Spleen (tissue), 11 donors: Measurements from ENCODE around the gene ST8SIA2. TPM values are rescaled to one million over a fixed set of nuclear protein-coding genes. Genes with fewer than 3 reads are reported as not detected.

Experiments used
- DNase-seq: peaks from one replicate; pipeline ENCODE4 v3.0.0-alpha.2; 2020
- H3K27ac ChIP-seq, 8 donors: fragments of 200-600 bp; sonication (generic) in 7 of 8; 1 replicate in 4 of 8; 2 replicates in 4 of 8; pipeline versions ENCODE4 v1.5.0 to v1.8.0; 2016 to 2021; ENCODE audit warnings: inconsistent platforms in 4 of 8, mild to moderate bottlenecking in 4 of 8, moderate library complexity in 1 of 8
- H3K27me3 ChIP-seq, 7 donors: fragments of 200-600 bp; sonication (generic) in 6 of 7; replicated peaks in 1 of 7; 1 replicate in 4 of 7; 2 replicates in 3 of 7; pipeline versions ENCODE4 v1.5.0 to v1.8.0; 2016 to 2021; ENCODE audit warnings: inconsistent platforms in 3 of 7, mild to moderate bottlenecking in 1 of 7
- H3K36me3 ChIP-seq, 6 donors: fragments of 200-600 bp; sonication (generic) in 5 of 6; 1 replicate in 4 of 6; 2 replicates in 2 of 6; pipeline versions ENCODE4 v1.5.0 to v1.8.0; 2016 to 2021; ENCODE audit warnings: inconsistent platforms in 2 of 6
- H3K4me1 ChIP-seq, 6 donors: fragments of 200-600 bp; sonication (generic) in 5 of 6; 1 replicate in 3 of 6; 2 replicates in 3 of 6; pipeline versions ENCODE4 v1.5.0 to v1.8.0; 2016 to 2021; ENCODE audit warnings: inconsistent platforms in 3 of 6
- H3K4me3 ChIP-seq, 8 donors: fragments of 200-600 bp; sonication (generic) in 7 of 8; 1 replicate in 4 of 8; 2 replicates in 4 of 8; pipeline versions ENCODE4 v1.5.0 to v1.8.0; 2016 to 2021; ENCODE audit warnings: inconsistent platforms in 4 of 8, mild to moderate bottlenecking in 4 of 8, moderate library complexity in 2 of 8
- H3K9me3 ChIP-seq, 8 donors: fragments of 200-600 bp; sonication (generic) in 7 of 8; 1 replicate in 4 of 8; 2 replicates in 4 of 8; pipeline versions ENCODE4 v1.5.0 to v1.8.0; 2016 to 2021; ENCODE audit warnings: inconsistent platforms in 4 of 8
- POLR2A ChIP-seq, 3 donors: fragments of 450-650 bp; IDR thresholded peaks; one replicate each; pipeline ENCODE4 v1.5.1; 2017; ENCODE audit warnings: antibody characterized with exemption in 3 of 3, mild to moderate bottlenecking in 1 of 3
- POLR2AphosphoS5 ChIP-seq, 3 donors: sonication (generic); formaldehyde crosslinking; IDR thresholded peaks; one replicate each; pipeline ENCODE4 v1.5.1; 2017; ENCODE audit warnings: antibody characterized with exemption in 3 of 3
- WGBS, 5 donors: extraction: QIAGEN DNeasy Blood & Tissue Kit in 3 of 5; methylation state at CpG; one replicate each; pipeline versions ENCODE4 v1.1.5 to v1.1.7; 2013 to 2018; 5-methylcytosine and 5-hydroxymethylcytosine counted together
- intact Hi-C: fragments of 100-400 bp; cut with DNase I; formaldehyde crosslinking; loops from one replicate; pipeline ENCODE4 v1.15.0; 2023; ENCODE audit warnings: low total_unique reads
- polyA plus RNA-seq, 3 donors: library from polyadenylated mRNA; stranded (reverse); fragments of 200-250 nt; gene quantifications; one replicate each; pipeline ENCODE4 v1.2.1, GENCODE V29; 2013
- total RNA-seq, 7 donors: library from RNA; depleted of rRNA in 3 of 7; stranded (reverse); fragments of >200 nt in 3 of 7; fragmentation: NEBNext Ultra II Directional in 4 of 7; extraction: Animal tissue kit (Norgen Biotek cat#: 25700) in 4 of 7; gene quantifications; one replicate each; pipeline versions ENCODE4 v1.1.0 to v1.2.1, GENCODE V29; 2016 to 2021
- TF ChIP-seq, protein P1 (sequence below), 11 experiments: fragments of 200-600 bp in 7 of 11; fragments of 450-650 bp in 4 of 11; sonication (generic) in 4 of 11; IDR thresholded peaks in 8 of 11; conservative IDR thresholded peaks in 3 of 11; 1 replicate in 7 of 11; 2 replicates in 4 of 11; pipeline versions ENCODE4 v1.4.0 to v1.8.0; 2016 to 2021; ENCODE audit warnings: antibody characterized with exemption in 11 of 11, inconsistent platforms in 4 of 11, mild to moderate bottlenecking in 1 of 11
- donor health status: healthy with polysubstance abuse.
- donor health status: DM: no; HTN: no; CAD: no; lungs with moderate emphysema.
- donor health status: DM: no; HTN: no; CAD: no.
- donor health status: Bipolar disorder and iron deficiency.
- donor health status: healthy.
- donor health status: DM: no; HTN: no; CAD: no.
- donor health status: DM: yes; HTN: yes; CAD: no.

ST8SIA2 gene
- total and polyA plus RNA-seq, 10 donors = not detected

GRCh38 chr15:92355307-92355706 lies 38.4 kb upstream of the ST8SIA2 start:
- peaks cover 0 to 6% (median 0%) of the 10 kb centered on the region in 7 donors for H3K27me3 ChIP-seq
- H3K27ac ChIP-seq = no peak overlapping the region
- 91 to 96% (median 94%) methylated on average over 3 of the region's 3 CpGs for WGBS, 5 donors
- DNase-seq = no peak
- no peaks in the 10 kb centered on the region for H3K36me3 ChIP-seq
- no peaks in the 10 kb centered on the region for H3K9me3 ChIP-seq
- TF ChIP-seq, protein P1, sequence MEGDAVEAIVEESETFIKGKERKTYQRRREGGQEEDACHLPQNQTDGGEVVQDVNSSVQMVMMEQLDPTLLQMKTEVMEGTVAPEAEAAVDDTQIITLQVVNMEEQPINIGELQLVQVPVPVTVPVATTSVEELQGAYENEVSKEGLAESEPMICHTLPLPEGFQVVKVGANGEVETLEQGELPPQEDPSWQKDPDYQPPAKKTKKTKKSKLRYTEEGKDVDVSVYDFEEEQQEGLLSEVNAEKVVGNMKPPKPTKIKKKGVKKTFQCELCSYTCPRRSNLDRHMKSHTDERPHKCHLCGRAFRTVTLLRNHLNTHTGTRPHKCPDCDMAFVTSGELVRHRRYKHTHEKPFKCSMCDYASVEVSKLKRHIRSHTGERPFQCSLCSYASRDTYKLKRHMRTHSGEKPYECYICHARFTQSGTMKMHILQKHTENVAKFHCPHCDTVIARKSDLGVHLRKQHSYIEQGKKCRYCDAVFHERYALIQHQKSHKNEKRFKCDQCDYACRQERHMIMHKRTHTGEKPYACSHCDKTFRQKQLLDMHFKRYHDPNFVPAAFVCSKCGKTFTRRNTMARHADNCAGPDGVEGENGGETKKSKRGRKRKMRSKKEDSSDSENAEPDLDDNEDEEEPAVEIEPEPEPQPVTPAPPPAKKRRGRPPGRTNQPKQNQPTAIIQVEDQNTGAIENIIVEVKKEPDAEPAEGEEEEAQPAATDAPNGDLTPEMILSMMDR (IDR thresholded peaks at IDR 0.05 in 8 of 11, conservative IDR thresholded peaks at IDR 0.05 in 3 of 11) = no peak
- no peak for TF ChIP-seq POLR2A (IDR thresholded peaks at IDR 0.05)
- TF ChIP-seq POLR2AphosphoS5 (IDR thresholded peaks at IDR 0.05) = no peak
- intact Hi-C loops = no loop called here
- H3K4me3 ChIP-seq = no peak overlapping the region
- no peaks in the 10 kb centered on the region for H3K4me1 ChIP-seq

DNA sequence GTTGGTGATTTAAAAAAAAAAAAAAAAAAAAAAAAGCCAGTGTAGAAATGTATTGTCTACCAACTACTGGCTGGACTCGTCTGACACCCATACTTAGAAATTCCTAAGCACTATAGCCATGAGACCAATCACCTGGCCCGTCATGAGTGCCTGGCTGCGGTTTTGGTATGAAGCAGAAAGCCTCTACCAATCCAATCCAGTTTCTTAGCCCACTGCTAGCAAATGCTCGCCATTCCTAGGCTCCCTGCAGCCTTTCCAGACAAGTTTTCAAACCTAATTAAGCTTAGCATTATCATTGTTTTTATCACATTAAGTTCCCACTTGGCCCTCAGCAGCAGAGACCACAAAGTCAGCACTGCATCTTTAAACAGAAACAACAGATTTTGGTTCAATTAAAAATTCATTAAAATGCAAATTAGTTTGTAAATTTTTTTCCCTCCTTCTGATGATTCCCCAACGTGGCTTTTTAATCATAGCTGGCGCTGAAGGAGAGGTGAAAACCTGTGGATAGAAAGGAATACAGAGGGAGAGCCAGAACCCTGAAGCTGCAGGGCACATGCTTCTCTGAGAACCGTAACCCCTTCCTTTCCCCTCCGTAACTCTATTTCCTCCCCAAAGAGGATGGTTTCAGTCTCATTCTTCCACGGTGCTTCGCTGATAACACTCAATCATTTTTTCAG lies 32.2 kb upstream of the ST8SIA2 start:
- Histone ChIP-seq H3K4me3 (no peak overlapping the region), H3K27me3 (peaks cover 0 to 9% (median 0%) of the 10 kb centered on the region in 7 donors), H3K9me3 (no peaks in the 10 kb centered on the region), H3K27ac (no peak overlapping the region), H3K4me1 (no peaks in the 10 kb centered on the region), H3K36me3 (no peaks in the 10 kb centered on the region)
- intact Hi-C loops = no loop called here
- no peak for DNase-seq
- TF ChIP-seq POLR2A (IDR thresholded peaks at IDR 0.05) (no peak), POLR2AphosphoS5 (IDR thresholded peaks at IDR 0.05) (no peak)
- TF ChIP-seq, protein P1 (IDR thresholded peaks at IDR 0.05 in 8 of 11, conservative IDR thresholded peaks at IDR 0.05 in 3 of 11) = no peak
- 65 to 83% (median 72%) methylated on average over 10 of the region's 10 CpGs for WGBS, 5 donors

DNA sequence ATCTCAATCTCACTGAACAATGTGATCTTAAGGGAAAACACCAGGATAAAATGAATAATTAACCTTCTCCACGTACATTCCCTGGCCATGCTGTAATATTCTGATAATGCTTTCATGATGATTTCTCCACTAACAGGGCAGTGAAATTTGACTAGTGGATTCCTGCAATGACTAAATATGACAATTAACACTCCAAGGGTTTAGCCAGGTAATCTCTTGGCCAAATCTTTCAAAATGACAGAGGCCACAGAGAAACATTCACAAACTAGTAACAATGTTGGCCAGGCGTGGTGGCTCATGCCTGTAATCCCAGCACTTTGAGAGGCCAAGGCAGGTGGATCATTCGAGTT lies 31.7 kb upstream of the ST8SIA2 start:
- H3K4me1 ChIP-seq = no peaks in the 10 kb centered on the region
- H3K4me3 ChIP-seq = no peak overlapping the region
- H3K27me3 ChIP-seq = peaks cover 0 to 9% (median 0%) of the 10 kb centered on the region in 7 donors
- WGBS, 5 donors = 66 to 81% (median 72%) methylated on average over 3 of the region's 3 CpGs
- peaks cover 0 to 3% (median 0%) of the 10 kb centered on the region in 8 donors for H3K9me3 ChIP-seq
- H3K36me3 ChIP-seq = no peaks in the 10 kb centered on the region
- H3K27ac ChIP-seq = no peak overlapping the region
- no peak for DNase-seq
- intact Hi-C loops = no loop called here
- TF ChIP-seq POLR2AphosphoS5 (IDR thresholded peaks at IDR 0.05) (no peak), POLR2A (IDR thresholded peaks at IDR 0.05) (no peak)
- TF ChIP-seq, protein P1 (IDR thresholded peaks at IDR 0.05 in 8 of 11, conservative IDR thresholded peaks at IDR 0.05 in 3 of 11) = no peak

DNA sequence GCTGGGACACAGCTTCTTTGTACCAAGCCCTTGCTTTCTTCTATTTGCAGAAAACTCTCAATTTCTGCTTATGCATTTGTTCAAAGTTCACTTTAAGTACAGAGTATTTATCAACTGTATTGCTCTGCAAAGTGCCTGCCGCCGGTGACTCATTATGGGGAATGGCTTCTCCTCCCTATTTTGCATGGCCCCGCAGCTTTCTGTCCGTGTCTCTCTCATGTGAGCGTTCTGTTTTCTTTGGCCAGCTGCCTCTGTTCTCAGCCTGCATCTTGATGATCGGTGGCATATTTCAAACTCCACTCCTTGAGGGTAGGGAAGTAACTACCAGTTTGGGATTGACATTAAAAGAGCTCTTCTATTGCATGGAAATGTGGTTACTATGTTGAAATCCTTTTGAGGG lies 28.6 kb upstream of the ST8SIA2 start:
- peaks cover 0 to 9% (median 0%) of the 10 kb centered on the region in 7 donors for H3K27me3 ChIP-seq
- H3K4me3 ChIP-seq = no peak overlapping the region
- peaks cover 0 to 3% (median 0%) of the 10 kb centered on the region in 8 donors for H3K9me3 ChIP-seq
- no peaks in the 10 kb centered on the region for H3K4me1 ChIP-seq
- TF ChIP-seq, protein P1 (IDR thresholded peaks at IDR 0.05 in 8 of 11, conservative IDR thresholded peaks at IDR 0.05 in 3 of 11) = no peak
- TF ChIP-seq POLR2A (IDR thresholded peaks at IDR 0.05) = no peak
- H3K27ac ChIP-seq = no peak overlapping the region
- DNase-seq = no peak
- H3K36me3 ChIP-seq = no peaks in the 10 kb centered on the region
- intact Hi-C loops = no loop called here
- 67 to 83% (median 72%) methylated on average over 6 of the region's 6 CpGs for WGBS, 5 donors
